COR-L47 (cell line): ENCODE data around the gene SGK1.

Source experiments
- DNase-seq: peaks from one replicate; lab custom pipeline; 2025; lab: John Stamatoyannopoulos, UW

SGK1 gene

GRCh38 chr6:134119486-134119885, 198.4 kb downstream of the SGK1 start:
- no peak for DNase-seq
